Stimulated activated CD8-positive, alpha-beta memory T cell treated with anti-CD3 and anti-CD28 coated beads, Interleukin-2, amount 100 ng/mL, for 1 hour (primary cell): ENCODE results near the gene LYPLAL1.

Experiments used
- DNase-seq, 2 donors: peaks; one replicate each; pipeline ENCODE4 v3.0.0-alpha.2; 2020; ENCODE audit warnings: low read depth in 2 of 2

Gene LYPLAL1

DNA sequence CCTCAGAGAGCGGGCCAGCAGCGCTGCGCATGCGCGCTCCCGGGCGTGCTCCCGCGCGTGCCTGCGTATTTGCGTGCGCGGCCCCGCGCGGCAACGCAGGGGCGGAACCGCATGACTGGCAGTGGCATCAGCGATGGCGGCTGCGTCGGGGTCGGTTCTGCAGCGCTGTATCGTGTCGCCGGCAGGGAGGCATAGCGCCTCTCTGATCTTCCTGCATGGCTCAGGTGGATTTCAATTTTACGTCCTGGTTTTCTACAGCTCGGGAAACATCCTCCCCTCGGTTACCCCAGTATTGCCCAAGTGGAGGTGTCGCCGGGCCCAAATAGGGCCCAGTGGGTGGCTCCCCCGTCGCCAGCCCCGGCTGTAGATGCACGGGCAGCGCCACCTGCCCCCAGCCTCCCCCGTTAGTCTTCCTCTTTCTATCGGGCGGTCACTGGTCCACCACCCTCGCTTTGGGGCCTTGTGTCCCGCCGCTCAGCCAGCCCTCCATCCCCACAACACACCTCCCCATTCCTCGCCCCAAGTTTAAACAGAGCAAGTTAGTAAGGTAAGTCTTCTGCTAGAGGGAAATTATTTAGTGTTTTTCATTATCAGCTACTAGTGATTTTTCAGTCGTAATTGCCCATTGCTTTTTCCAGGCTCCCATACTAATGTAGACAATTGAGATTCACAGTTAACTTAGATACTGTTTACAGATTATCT is at the start of gene LYPLAL1:
TSS of gene LYPLAL1 (plus strand) at position 121 of the 702 bp plus-strand sequence. CDS start at position 134, 13 bp downstream.
- peak; percentile 77 to 79 for DNase-seq

- no peak for DNase-seq
Measured at GRCh38 chr1:219124163-219124562, 49.5 kb upstream of the LYPLAL1 start.

- DNase-seq = no peak
Measured at GRCh38 chr1:219125342-219125741, 48.3 kb upstream of the LYPLAL1 start.

DNA sequence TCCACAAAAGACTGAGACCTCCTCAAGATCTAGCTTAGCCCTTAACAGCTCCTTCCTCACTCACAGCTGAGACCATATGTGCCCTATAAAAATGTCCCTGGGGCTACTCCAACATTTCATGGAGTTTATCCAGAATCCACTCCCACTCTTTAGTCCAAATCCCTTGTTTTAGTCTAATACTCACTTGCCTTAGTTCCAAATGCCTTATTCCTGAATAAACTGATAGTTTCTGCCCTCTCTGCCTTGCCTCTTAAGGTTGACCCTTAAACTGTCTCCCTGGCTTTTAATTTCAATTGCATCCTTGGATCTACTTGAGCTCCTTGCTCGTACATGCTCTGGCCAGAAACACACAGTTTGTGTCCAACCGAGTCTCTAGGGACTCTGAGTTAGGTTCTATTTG is 47.3 kb upstream of the LYPLAL1 start:
- no peak for DNase-seq

DNA sequence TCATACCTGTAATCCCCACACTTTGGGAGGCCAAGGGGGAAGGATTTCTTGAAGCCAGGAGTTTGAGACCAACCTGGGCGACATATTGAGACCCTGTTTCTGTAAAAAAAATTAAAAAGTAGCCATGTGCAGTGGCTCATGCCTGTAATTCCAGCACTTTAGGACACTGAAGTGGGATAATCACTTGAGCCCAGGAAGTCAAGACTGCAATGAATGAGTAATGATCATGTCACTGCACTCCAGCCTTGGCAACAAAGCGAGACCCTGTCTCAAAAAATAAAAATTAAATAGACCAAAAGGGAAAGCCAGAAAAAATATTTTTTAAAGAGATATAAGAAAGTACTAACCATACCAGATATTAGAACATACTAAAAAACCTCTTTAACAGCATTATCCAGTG is 44.7 kb upstream of the LYPLAL1 start:
- no peak for DNase-seq

DNA sequence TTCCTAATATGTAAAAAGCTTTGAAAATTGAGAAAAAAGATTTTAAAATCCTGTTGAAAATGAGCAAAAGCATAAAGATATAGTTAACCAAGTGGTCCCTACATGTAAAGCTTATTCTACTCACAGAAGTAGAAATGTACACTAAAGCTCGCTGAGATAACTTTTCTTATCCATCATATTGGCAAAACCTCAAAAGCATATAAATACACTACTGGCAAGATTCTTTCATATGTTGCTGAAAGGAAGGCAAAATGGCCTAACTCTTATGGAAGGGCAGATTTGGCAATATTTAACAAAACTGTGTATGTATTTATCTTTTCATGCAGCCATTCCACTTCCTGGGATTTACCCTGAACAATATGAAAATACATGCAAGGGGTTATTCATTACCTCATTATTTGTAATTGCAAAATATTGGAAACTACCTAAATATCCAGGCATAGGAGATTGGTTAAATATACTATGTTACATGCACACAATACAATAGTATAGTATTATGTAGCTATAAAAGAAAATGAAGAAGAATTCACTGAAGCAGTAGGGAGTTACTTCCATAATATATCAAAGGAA is 43.2 kb upstream of the LYPLAL1 start:
- DNase-seq = no peak

DNA sequence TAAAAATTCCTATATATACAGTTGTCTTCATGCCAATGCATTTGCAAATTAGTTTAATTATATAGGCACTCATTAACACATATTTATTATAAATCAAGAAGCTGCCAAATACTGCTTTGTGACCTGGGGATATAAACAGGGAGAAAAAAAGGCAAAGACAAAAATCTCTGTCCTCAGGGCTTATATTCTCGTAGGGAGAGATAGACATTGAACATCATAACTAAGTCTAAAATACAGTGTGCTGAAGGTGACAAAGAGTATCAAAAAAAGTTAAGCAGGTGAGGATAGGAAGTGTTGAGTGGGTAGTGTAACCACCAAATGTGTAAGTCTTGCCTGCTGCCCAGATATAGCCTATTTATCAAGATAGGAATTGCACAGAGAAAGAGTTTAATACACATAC is 40.7 kb upstream of the LYPLAL1 start:
- DNase-seq = no peak

DNA sequence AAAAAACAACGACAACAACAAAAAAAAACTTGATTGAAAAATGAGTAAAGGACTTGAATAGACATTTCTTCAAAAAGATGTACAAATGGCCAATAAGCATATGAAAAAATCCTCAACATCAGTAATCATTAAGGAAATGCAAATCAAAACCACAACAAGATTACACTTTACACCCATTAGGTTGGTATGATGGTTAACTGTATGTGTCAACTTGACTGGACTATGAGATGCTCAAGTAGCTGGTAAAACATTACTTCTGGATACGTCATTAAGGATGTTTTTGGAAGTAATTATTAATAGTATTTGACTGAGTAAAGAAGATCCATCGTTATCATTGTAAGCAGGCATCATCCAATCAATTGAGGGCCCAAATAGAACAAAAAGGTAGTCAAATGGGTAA is 34.9 kb upstream of the LYPLAL1 start:
- DNase-seq = no peak

DNA sequence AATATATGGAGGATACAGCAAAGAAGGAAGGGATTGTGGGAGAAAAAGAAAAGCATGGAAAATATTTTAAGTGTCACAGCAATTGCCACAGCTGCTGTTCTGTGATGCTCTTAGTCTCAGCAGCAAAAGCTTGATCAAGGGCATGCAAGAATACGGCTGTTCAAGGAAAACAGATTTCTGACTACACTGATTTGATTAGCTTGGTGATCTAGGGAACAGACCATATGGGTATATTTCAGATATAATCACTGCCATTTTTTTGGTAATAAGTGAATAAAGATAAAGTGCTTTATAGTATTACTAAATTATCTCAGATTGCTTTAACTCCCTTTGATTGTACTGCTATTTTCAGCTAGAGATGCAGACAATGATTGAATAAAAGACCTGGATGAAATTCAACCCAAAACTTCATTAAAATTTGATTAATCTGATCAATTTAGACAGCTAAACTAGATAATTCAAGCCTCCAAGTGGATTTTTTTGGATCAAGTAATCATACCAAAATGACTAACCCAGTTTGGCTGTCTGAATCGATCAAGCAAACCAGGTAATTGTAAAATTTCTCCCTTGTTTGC is 33.3 kb upstream of the LYPLAL1 start:
- DNase-seq = no peak

- no peak for DNase-seq
Measured at GRCh38 chr1:219143735-219144134, 29.9 kb upstream of the LYPLAL1 start.

DNA sequence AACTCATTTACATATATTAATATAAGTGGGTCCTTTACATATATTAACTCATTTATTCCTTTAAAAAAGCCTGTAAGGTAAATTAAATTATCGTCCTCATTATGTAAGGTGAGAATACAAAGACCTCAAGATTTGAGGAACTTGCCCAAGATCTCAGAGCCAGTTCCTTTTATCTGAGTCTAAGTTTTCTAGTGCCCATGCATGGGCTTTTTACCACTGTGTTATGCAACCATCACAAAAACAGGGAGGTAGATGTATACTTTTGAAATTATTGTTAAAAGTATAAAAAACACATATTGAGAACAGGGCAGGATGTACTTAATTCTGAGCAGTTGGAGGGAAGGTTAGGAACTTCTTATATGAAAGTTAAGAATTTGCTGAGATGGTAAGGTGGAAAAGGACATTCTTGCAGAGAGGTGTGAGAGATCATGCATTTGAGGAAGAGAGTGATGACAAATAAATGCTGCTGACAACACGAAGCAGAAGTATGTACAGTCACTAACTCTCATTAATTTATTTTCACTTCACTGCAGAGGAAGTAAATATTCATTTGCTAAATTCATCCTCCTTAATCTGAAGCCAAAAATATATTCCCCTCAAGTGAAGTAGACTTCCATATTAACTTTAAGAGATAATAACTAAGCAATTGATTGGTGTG is 28.9 kb upstream of the LYPLAL1 start:
- no peak for DNase-seq

DNA sequence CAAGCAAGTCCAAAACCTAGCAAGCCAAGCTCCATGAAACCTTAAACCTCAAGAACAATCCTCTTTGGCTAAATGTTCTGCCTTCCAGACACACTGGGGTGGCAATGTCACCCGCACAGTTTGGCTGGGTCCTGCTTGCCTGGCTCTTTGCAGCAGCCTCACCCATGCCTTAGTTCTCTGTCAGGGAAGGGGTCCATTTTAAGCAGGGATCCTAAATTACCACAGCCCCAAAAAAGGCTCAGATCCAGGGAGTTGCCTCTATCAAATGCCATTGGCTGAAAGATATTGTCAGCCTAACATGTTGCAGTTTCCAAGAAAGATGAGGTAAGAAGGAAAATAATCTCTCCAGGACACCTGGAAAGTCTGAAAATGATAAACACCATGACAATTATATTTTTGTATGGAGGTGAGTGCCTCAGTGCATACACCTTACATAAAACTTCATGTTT is 26.1 kb upstream of the LYPLAL1 start:
- DNase-seq = no peak

DNA sequence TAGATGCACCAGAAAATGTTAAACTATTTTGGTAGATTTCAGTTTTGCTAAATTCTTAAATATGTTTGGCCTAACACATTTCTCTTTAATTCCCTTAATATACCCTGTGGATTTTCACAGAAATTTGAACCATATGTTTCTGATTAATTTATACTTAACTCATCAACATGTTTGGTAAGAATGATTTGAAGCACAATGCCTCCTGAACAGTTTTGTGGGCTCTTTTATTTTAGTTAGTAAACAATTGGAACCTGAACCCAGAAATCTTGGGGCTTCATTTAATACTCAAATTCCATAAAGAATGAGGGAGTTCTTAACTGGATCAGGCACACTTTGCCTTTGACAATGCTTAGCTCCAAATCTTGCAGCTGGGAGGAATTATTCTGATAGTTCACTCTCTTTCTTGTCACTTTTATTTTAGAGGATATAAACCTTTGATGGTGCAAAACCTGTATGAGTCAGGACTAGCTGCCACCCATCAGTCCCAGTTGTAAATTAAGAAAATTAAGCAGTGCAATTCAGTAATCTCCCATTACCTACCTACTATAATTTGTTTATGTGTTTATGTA is 24.6 kb upstream of the LYPLAL1 start:
- no peak for DNase-seq

GRCh38 chr1:219149953-219150352 is 23.7 kb upstream of the LYPLAL1 start:
- DNase-seq = no peak

DNA sequence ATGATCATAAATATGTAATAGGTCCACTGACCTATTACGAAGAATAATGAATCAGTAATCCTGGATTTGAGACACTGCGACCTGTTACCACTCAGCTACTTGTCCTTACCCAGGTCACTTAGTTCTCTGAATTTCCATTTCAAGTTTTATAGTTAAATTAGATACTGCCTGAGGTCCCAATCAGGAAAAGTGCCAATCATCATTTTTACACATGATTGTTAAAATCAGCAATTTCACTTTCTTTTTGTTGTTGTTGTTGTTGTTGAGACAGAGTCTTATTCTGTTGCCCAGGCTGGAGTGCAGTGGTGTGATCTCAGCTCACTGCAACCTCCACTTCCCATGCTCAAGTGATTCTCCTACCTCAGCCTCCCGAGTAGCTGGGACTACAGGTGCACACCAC is 22.8 kb upstream of the LYPLAL1 start:
- DNase-seq = no peak

DNA sequence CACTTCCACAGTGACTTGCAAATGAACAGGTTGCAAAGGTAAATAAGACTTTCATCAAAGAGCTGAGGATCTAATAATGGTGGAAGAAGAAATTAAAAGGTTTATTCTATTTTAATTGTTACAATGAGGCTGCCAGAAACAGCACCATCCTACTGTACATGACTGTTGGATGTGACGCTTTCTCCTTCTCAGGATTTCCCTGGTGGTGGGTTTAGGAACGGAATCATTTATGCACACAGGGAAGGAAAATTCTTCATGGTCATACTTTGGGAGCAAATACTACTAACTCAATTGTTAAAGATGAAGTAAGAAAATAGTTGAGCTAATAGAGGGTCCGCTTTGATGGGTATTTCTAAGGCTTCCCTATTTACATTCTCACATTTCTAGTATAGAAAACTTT is 22.2 kb upstream of the LYPLAL1 start:
- DNase-seq = no peak

- DNase-seq = no peak
Measured at GRCh38 chr1:219152751-219153150, 20.9 kb upstream of the LYPLAL1 start.

GRCh38 chr1:219153723-219154122 is 20.0 kb upstream of the LYPLAL1 start:
- DNase-seq = no peak

GRCh38 chr1:219155135-219155534 is 18.5 kb upstream of the LYPLAL1 start:
- DNase-seq = no peak

DNA sequence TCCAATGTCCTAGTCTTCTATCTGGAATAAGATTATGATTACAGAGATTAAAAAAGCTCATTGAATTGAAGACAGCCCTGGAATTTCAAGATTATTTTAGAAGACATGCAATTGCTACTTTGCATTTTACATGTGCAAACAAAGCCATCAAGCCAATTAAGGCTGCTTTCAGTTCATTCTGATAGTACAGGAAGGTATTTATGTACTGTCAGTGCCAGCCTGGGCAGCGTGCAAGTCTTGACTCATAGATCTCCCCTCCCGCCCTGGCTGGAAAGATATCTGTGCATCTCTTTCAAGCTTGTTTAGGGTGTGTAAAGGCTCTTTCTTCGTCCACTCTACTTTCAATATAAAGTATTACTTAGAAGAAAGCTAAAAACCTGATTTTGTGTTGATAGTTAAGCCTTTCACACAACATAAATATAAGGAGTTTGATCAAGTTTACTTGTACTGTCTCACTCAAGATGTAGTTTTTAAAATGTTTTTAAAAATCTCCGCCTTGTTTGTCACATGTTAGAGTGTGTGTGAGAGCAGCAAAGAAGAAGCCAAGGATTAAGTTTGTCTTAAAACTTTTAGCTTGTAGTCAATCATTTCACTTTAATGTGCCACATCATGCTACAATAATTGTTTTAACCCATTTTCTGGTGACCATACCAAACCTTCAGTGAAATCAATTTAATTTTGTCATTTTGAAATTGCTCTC is 13.6 kb upstream of the LYPLAL1 start:
- DNase-seq = no peak

GRCh38 chr1:219160967-219161366 is 12.7 kb upstream of the LYPLAL1 start:
- DNase-seq = no peak

- no peak for DNase-seq
Measured at GRCh38 chr1:219161371-219161770, 12.3 kb upstream of the LYPLAL1 start.
